T-helper 1 cell treated with Interleukin-12 subunit alpha and Interleukin-12 subunit beta and Interleukin-4 antibody, amounts not matched to agents 30 μg/mL and 1 μg/mL, for 36 hours (primary cell): ENCODE data around the gene LMAN2L.

Experiments
- H3K27ac Mint-ChIP-seq: one replicate; pipeline ENCODE4 v1.8.0; 2021; ENCODE audit warnings: mild to moderate bottlenecking, mixed read lengths
- H3K27me3 Mint-ChIP-seq: one replicate; pipeline ENCODE4 v1.8.0; 2021; ENCODE audit warnings: low read depth, mixed read lengths
- H3K36me3 Mint-ChIP-seq: one replicate; pipeline ENCODE4 v1.8.0; 2021; ENCODE audit warnings: low read depth, mixed read lengths
- H3K4me1 Mint-ChIP-seq: one replicate; pipeline ENCODE4 v1.8.0; 2021; ENCODE audit warnings: low read depth, mixed read lengths
- H3K4me3 Mint-ChIP-seq: one replicate; pipeline ENCODE4 v1.8.0; 2021; ENCODE audit warnings: mild to moderate bottlenecking, moderate library complexity, mixed read lengths
- H3K9me3 Mint-ChIP-seq: one replicate; pipeline ENCODE4 v1.8.0; 2021; ENCODE audit warnings: mixed read lengths

The LMAN2L gene

DNA sequence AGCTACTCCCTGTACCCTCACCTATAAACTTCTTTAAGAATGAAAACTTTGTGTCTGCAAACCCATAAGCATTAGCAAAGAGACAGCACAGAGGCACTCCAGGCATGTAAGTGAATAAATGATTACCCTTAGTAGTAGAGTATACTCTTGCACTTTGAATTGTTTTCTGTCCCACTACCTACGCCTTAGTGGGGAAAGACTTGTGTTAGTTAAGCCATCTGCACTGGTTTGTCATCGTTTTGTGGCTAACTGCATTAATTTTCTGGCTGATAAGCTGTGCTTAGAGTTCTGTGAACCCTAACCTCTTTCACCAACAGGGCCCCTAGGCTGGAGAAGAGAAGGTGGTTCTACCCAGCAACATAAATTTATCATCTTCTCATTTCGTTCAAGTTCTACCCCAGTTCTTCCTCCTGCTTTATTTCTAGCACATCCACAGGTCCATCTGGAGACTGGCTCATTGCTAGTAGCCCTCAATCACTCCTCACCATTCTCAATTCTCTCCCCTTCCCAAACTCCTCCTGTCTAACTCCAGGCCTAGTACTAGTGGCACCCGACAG lies 710 bp downstream of the LMAN2L start:
- peak overlapping the region; percentile 84 for H3K27ac Mint-ChIP-seq
- peaks cover 4% of the 10 kb centered on the region for H3K36me3 Mint-ChIP-seq
- peaks cover 25% of the 10 kb centered on the region for H3K4me1 Mint-ChIP-seq
- peaks cover 3% of the 10 kb centered on the region for H3K27me3 Mint-ChIP-seq
- no peaks in the 10 kb centered on the region for H3K9me3 Mint-ChIP-seq
- H3K4me3 Mint-ChIP-seq = peak overlapping the region; percentile 93

GRCh38 chr2:96737831-96738230 lies 2.0 kb downstream of the LMAN2L start:
- Mint-ChIP-seq H3K4me3 (no peak overlapping the region), H3K27me3 (peaks cover 3% of the 10 kb centered on the region), H3K9me3 (no peaks in the 10 kb centered on the region), H3K36me3 (peaks cover 15% of the 10 kb centered on the region), H3K27ac (peak overlapping the region; percentile 41), H3K4me1 (peaks cover 24% of the 10 kb centered on the region)

DNA sequence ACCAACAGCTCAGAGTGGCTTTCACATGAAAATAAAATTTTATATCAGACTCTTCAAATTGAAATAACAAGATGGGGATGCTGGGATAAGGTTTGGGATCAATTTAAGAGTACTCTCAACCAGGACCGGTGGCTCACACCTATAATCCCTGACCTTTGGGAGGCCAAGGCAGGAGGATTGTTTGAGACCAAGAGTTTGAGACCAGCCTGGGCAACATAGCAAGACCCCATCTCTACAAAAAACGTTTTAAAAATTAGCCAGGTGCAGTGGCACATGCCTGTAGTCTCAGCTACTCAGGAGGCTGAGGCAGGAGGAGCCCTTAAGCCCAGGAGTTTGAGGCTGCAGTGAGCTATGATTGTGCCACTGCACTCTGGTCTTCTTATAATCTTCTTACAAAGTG lies 2.6 kb downstream of the LMAN2L start:
- Mint-ChIP-seq H3K36me3 (peaks cover 16% of the 10 kb centered on the region), H3K27ac (no peak overlapping the region), H3K4me3 (no peak overlapping the region), H3K4me1 (peaks cover 23% of the 10 kb centered on the region), H3K27me3 (peaks cover 3% of the 10 kb centered on the region), H3K9me3 (no peaks in the 10 kb centered on the region)

DNA sequence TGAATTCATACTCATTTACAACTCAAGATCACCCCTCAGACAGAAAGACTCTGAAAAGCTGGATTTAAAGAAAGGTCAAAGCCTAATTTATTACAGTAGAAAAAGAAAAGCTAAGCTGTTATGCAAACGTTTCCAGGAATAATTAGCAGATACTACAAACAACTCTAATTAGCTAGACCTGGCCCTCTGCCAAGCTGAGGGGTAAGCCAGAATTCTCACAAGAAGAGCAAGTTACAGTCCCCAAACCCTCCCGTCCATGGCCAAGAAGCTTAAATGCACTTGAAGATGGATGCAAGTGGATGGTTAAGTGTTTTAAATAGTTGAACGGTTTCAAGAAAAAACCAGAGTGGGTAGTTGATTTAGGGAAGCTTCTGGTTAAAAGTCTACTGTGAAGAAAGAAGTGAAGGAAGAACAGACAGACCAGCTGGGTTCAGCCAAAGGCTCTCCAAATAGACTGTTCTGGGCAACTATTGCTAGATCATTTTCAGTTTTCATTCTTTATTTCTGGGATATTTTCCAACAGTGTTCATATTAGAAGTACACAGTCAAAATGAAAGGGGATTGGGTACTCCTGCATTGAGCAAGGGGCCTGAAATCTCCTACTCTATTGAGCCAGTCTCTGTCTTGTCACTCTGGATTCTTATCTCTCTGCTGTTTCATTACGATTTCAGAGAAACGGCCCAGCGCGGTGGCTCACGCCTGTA lies 4.8 kb downstream of the LMAN2L start:
- no peak overlapping the region for H3K4me3 Mint-ChIP-seq
- H3K27ac Mint-ChIP-seq = no peak overlapping the region
- peaks cover 25% of the 10 kb centered on the region for H3K36me3 Mint-ChIP-seq
- no peaks in the 10 kb centered on the region for H3K27me3 Mint-ChIP-seq
- H3K9me3 Mint-ChIP-seq = no peaks in the 10 kb centered on the region
- peaks cover 18% of the 10 kb centered on the region for H3K4me1 Mint-ChIP-seq

GRCh38 chr2:96733931-96734330 lies 5.9 kb downstream of the LMAN2L start:
- Mint-ChIP-seq H3K27ac (no peak overlapping the region), H3K36me3 (peaks cover 25% of the 10 kb centered on the region), H3K27me3 (no peaks in the 10 kb centered on the region), H3K4me1 (peaks cover 15% of the 10 kb centered on the region), H3K4me3 (no peak overlapping the region), H3K9me3 (no peaks in the 10 kb centered on the region)

DNA sequence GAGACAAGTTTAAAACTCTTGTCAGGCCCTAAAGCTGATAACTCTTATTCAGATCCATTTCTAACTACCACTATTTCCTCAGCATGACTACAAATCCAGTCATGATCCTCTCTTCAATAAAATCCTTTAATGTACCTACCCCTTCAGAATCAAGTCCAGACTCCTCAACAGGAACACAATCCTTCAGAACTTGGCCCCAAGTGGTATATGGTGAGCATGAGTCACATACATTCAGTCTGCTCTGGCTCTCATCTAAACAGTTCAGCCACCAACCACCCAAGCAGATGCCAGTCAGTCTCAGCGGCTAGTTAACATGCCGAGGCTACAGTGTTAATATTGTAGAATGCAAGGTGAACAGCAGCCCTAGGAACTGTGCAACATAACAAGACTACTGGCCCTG lies 9.7 kb downstream of the LMAN2L start:
- H3K36me3 Mint-ChIP-seq = peaks cover 29% of the 10 kb centered on the region
- no peak overlapping the region for H3K4me3 Mint-ChIP-seq
- H3K9me3 Mint-ChIP-seq = no peaks in the 10 kb centered on the region
- peak overlapping the region; percentile 5 for H3K27ac Mint-ChIP-seq
- H3K27me3 Mint-ChIP-seq = no peaks in the 10 kb centered on the region
- peaks cover 4% of the 10 kb centered on the region for H3K4me1 Mint-ChIP-seq

DNA sequence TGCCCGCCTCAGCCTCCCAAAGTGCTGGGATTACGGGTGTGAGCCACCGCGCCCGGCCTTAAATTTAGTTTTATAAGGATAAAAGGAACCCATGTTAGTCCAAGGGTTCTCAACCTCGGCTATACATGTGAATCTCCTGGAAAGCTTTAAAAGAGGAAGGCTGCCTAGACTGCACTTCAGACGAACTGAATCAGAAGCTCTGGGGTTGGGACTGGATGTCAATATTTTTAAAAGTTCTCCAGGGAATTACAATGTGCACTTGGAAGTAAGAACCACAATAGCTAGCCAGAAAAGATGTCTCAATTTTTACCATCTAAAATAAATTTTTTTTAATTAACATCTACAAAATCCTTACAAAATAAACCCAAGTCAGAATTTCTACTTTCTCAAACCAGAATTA lies 10.1 kb downstream of the LMAN2L start:
- Mint-ChIP-seq H3K9me3 (no peaks in the 10 kb centered on the region), H3K4me1 (peaks cover 4% of the 10 kb centered on the region), H3K4me3 (no peak overlapping the region), H3K27me3 (no peaks in the 10 kb centered on the region), H3K27ac (no peak overlapping the region), H3K36me3 (peaks cover 29% of the 10 kb centered on the region)

GRCh38 chr2:96727431-96727830 lies 12.4 kb downstream of the LMAN2L start:
- Mint-ChIP-seq H3K27ac (no peak overlapping the region), H3K4me3 (no peak overlapping the region), H3K36me3 (peaks cover 18% of the 10 kb centered on the region), H3K9me3 (no peaks in the 10 kb centered on the region), H3K27me3 (no peaks in the 10 kb centered on the region), H3K4me1 (peaks cover 2% of the 10 kb centered on the region)

- H3K27me3 Mint-ChIP-seq = no peaks in the 10 kb centered on the region
- H3K4me1 Mint-ChIP-seq = peaks cover 2% of the 10 kb centered on the region
- no peaks in the 10 kb centered on the region for H3K9me3 Mint-ChIP-seq
- no peak overlapping the region for H3K27ac Mint-ChIP-seq
- peaks cover 17% of the 10 kb centered on the region for H3K36me3 Mint-ChIP-seq
- no peak overlapping the region for H3K4me3 Mint-ChIP-seq
Observed at GRCh38 chr2:96726131-96726530, 13.7 kb downstream of the LMAN2L start.

DNA sequence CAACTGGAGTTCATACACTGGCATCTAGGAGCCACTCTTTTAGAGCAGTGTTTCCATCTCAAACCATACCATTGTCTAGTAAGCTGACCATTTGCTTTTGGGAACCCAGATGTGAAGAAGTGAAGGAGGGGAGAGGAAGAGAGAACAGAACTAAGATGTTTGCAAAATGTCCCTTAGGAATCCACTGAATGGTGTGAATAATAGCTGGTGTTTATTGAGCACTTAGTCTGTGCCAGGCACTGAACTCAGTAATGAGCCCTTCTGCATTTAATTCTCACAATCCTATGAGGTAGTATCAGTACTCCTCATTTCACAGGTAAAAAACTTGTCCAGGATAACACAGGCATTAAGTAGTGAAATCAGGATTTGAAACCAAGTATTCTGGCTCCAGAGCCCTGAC lies 23.5 kb downstream of the LMAN2L start:
- H3K36me3 Mint-ChIP-seq = peaks cover 10% of the 10 kb centered on the region
- H3K4me3 Mint-ChIP-seq = no peak overlapping the region
- no peaks in the 10 kb centered on the region for H3K4me1 Mint-ChIP-seq
- no peaks in the 10 kb centered on the region for H3K9me3 Mint-ChIP-seq
- no peaks in the 10 kb centered on the region for H3K27me3 Mint-ChIP-seq
- H3K27ac Mint-ChIP-seq = no peak overlapping the region

DNA sequence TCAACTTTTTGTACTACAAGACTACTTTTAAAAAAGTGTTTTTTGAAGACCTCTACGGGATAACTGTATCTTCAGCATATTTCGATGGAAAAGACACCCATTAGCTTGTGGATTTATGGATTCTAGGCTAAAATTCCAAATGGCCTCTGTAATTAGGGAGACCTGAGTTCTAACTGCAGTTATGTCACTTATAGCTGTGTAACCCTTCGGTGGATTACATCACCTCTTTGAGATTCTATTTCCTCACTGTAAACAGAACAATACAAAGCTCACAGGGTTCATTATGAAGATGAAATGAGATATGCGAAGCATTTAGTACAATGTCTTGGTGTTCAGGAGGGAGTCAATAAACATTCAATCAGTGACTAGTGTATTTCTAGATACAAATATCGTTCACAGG lies 24.2 kb downstream of the LMAN2L start:
- Mint-ChIP-seq H3K27me3 (no peaks in the 10 kb centered on the region), H3K9me3 (no peaks in the 10 kb centered on the region), H3K4me3 (no peak overlapping the region), H3K36me3 (peaks cover 13% of the 10 kb centered on the region), H3K27ac (no peak overlapping the region), H3K4me1 (no peaks in the 10 kb centered on the region)

- H3K9me3 Mint-ChIP-seq = no peaks in the 10 kb centered on the region
- H3K36me3 Mint-ChIP-seq = peaks cover 26% of the 10 kb centered on the region
- no peaks in the 10 kb centered on the region for H3K27me3 Mint-ChIP-seq
- H3K27ac Mint-ChIP-seq = no peak overlapping the region
- H3K4me1 Mint-ChIP-seq = no peaks in the 10 kb centered on the region
- no peak overlapping the region for H3K4me3 Mint-ChIP-seq
Observed at GRCh38 chr2:96710985-96711384, 28.9 kb downstream of the LMAN2L start.

GRCh38 chr2:96703021-96703751 lies 36.7 kb downstream of the LMAN2L start:
- Mint-ChIP-seq H3K27ac (no peak overlapping the region), H3K27me3 (no peaks in the 10 kb centered on the region), H3K9me3 (no peaks in the 10 kb centered on the region), H3K4me1 (peaks cover 1% of the 10 kb centered on the region), H3K36me3 (peaks cover 18% of the 10 kb centered on the region), H3K4me3 (no peak overlapping the region)

DNA sequence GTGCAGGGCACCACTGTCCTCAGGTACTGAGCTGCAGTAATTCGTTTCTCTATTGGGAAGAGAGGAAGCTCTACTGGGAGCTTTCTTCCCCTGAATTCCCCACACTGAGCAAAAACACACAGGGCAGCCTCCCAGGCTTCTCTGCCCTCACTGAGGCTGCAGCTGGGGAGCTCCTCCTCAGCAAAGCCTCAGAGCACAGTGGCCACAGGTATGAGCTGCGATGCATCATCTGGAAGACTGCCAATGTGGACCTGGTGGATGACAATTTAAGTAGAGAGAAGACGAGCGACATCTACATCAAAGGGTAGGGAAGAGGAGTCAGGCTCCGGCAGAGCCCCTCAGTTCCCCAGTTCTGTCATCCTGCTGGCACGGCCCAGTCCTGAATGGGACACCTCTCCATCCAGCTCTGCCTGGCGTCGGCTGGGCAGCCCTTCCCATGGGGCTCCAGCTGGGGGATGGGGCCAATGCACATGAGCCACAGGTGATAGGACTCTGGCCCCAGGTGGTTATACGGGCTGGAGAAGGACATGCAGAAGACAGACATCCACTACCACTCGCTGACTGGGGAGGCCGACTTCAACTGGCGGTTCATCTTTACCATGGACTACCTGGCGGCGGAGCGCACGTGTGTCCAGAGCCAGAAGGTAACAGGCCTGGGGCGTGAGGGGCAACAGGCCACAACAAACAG lies 37.6 kb downstream of the LMAN2L start:
- no peaks in the 10 kb centered on the region for H3K9me3 Mint-ChIP-seq
- no peaks in the 10 kb centered on the region for H3K27me3 Mint-ChIP-seq
- H3K4me1 Mint-ChIP-seq = peaks cover 1% of the 10 kb centered on the region
- H3K27ac Mint-ChIP-seq = no peak overlapping the region
- H3K36me3 Mint-ChIP-seq = peaks cover 14% of the 10 kb centered on the region
- H3K4me3 Mint-ChIP-seq = no peak overlapping the region

DNA sequence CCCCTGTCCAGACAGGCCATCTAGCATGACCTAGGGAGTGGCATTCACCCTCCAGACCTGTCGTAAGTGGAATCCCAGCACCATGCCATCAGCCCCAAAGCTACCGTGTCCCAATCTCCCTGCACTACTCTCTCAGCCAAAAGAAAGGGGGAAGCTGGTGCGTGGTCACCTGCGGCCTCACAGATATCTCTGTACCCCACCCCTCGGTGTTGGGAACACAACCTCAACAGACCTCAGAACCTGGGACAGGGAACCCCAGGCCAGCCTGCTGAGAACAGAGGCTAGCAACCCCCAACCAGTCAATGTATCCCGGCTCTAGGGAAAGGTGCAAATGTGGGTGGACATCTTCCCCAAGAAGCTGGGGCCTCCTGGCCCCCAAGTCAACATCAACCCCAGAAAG lies 38.2 kb downstream of the LMAN2L start:
- Mint-ChIP-seq H3K27me3 (no peaks in the 10 kb centered on the region), H3K27ac (no peak overlapping the region), H3K4me1 (peaks cover 1% of the 10 kb centered on the region), H3K4me3 (no peak overlapping the region), H3K9me3 (no peaks in the 10 kb centered on the region), H3K36me3 (peaks cover 10% of the 10 kb centered on the region)
